ENCODE results near the gene MPO.

DNA sequence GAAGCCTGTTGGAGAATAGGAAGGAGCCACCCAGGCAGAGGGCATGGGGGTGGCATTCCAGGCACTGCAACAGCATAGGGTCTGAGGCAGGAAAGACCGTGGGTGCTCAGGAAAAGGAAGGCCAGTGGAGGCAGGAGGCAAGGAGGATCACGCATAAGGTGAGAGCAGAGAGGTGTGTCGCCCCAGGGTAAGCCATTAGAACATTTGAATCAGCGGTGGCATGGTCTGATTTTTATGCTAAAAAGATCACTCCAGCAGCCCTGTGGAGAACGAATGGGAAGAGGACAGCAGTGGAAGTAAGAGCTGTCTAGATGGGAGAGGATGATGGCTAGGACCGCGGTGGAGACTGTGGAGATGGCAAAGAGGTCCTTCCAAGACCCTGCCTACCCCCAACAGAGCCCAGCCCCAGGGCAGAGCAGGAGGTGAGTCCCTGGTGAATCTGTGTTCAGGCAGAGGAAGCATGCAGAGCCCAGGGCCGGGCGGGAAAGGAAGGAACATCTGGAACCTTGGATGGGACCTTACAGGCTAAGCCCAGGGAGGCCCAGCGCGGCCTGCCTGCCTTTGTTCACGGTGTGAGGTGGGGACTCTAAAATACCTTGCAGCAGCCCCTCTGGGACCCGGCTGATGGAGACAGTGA, 34.5 kb downstream of the MPO start:
- TF ChIP-seq POLR2AphosphoS5 (IDR thresholded peaks at IDR 0.05): no peak
- TF ChIP-seq, protein P1, sequence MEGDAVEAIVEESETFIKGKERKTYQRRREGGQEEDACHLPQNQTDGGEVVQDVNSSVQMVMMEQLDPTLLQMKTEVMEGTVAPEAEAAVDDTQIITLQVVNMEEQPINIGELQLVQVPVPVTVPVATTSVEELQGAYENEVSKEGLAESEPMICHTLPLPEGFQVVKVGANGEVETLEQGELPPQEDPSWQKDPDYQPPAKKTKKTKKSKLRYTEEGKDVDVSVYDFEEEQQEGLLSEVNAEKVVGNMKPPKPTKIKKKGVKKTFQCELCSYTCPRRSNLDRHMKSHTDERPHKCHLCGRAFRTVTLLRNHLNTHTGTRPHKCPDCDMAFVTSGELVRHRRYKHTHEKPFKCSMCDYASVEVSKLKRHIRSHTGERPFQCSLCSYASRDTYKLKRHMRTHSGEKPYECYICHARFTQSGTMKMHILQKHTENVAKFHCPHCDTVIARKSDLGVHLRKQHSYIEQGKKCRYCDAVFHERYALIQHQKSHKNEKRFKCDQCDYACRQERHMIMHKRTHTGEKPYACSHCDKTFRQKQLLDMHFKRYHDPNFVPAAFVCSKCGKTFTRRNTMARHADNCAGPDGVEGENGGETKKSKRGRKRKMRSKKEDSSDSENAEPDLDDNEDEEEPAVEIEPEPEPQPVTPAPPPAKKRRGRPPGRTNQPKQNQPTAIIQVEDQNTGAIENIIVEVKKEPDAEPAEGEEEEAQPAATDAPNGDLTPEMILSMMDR (IDR thresholded peaks at IDR 0.05): no peak
- TF ChIP-seq POLR2A (IDR thresholded peaks at IDR 0.05): no peak
